ENCODE data around the gene RAP1GAP2.
"Not testable (repeated sequence)": the region's sequence is repeated elsewhere in the genome, so short reads cannot be mapped to it uniquely, and the experiment has no call there.

The RAP1GAP2 gene

DNA sequence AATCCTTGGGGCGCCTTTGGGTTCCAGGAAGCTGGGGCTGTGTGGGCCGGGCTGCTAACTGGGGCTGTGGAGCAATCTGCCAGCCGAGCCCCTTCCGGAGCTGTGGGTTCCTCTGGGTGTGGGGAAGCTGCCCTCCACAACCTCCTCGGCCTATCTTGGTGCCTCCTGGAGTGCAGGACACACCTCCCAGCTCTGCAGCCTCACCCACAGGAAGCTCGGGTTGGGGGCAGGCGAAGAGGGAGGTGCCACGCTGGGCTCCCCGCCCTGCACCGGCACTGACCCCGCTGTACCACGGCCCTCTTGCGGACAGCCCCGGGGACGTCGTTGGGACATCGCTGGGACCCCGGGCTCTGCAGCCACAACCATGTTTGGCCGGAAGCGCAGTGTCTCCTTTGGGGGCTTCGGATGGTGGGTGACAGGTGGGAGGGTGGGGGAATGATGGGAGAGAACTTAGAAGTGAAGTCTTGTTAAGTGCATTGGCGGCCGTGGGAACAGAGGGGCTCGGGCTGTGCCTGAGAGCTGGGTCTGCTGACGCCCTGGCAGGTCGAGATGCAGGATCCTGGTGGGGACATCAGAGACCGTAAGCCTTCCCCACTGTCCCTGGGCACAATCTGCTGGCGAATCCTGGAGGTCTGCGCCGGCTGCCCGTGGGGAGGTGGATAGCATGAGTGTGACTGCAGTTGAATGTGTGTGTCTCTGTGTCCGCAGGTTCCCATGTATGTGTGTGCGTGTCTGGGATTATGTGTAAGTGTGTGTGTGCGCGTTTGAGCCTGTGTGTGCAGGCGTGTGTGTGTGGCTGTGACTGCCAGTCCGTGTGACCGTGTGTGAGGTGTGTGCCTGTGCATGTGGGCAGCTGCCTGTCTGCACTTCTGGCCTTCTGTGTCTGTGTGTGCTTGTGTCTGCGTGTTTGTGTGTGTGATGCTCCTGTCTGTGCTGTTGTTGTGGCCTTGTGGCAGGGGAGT lies at the start of gene RAP1GAP2:
RAP1GAP2 (plus strand) TSS at position 275 of the 962 bp plus-strand sequence; CDS start at position 365, 90 bp downstream.
- DNase-seq, result peak; percentile 62

DNA sequence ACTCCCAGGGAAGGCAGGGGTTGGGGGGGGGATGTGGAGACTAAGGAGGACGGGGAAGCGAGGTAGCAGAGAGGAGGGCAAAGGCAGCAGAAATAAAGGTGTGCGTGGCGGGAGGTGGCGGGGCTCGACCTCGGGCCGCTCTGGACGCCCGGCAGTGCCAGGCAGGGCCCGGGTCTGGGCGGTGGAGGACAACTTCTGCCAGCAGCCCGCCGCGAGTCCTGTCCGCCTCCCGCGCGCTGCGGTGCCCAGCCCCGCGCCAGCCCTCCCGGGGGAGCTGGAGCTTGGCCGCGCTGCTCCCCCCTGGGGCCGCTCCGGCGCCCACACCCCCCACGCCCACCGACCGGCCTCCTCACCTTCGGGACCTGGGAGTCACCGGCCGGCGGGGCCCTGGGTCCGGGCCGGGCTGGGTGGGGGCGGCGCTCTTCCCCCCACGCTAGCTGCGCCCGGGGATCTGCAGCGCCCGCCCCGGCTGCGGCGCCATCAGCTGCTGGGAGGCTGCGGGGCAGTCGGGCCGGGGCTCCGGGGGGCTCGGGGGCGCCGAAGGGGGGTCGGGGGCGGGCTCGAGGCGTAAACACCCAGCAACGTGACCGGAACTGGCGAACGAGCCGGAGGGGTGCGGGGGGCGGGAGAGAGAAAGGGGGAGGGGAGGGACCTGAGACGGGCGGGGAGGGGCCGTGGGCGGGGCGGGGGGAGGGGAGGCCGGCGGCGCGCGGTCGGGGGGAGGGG lies 47.0 kb upstream of the RAP1GAP2 start, which contains the start of gene CCDC92B:
CCDC92B (minus strand) TSS at position 595 of the 726 bp plus-strand sequence. CDS start 14,507 bp downstream, outside the sequence.
- DNase-seq, result no peak

- peak; percentile 67 for DNase-seq
These were observed 46.5 kb upstream of the RAP1GAP2 start for GRCh38 chr17:2749784-2750181.

DNA sequence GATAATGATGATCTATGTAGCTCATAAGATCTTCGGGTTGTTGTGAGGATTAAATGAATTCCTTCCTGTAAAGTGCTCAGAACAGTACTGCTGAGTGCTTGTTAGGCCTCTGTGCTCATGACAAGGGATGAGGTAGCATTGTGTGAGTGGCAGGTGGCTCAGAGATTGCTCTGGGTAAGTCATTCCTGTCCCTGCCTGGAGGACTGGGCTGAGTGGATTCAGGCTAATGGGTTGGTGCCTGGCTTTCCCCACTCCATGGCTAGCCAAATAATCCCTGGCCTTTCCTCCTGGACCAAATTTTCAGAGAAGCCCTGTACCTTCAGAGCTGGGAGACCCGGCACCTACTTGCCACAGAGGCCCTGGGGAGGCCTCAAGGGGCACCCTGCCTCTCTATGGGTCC lies 45.5 kb upstream of the RAP1GAP2 start:
- no peak for DNase-seq

DNA sequence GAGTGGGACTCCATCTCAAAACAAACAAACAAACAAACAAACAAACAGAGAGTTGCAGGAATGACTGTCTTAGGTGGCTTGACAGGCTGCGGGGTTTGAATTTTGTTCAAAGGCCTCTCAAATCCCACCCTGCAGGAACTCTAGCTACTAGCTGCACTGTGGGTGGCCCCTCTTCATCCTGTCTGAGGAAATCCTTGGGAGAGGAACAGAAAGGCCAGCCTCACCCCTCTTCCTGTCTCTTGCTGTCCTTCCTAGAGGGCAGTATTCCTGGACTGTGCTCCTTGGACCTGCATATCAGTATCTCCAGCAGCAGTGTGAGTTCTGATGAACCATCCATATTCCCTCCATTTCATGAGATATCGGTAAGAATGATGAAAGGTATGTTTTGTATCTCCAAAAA lies 44.7 kb upstream of the RAP1GAP2 start:
- no peak for DNase-seq

DNA sequence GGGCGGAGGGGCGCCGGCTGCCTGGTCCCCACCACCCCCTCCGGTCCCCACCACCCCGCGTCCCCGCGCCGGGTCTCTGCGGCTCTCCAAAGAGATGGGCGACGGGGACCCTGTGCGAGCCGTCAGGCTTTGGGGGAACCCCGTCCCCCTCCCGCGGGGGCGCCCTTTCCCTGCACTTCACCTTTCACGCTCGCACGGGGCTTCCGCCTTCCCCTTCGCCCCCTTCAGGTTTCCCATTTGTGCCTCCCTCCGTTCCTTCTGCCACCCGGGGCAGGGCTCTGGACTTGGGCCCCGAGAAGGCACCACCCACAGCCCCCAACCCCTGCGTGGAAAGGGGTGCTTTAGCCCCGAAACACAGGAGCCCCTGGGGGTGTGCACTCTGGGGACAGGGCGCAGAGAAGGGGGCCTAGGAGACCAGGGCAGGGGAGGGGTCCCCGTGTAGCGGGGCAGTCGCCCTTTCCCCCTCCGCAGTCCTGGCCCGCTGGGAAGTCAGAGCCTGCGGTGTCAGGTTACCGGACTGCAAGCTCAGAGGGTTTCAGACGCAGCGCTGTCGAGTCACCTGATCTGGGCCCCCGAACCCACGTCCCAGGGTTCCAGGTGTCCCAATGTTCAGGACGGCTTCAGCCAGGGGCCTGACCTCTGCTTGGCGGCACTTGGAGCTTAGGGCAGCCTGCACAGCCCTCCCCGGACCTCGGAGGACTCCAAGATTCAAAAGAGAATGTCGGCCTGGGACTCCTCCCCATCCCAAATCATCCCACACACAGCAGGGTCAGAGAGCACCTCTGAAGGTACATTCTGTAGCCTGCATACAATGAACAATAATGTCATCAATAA lies 40.1 kb upstream of the RAP1GAP2 start:
- no peak for DNase-seq

- no peak for DNase-seq
These were observed 37.4 kb upstream of the RAP1GAP2 start for GRCh38 chr17:2758870-2759269.

- no peak for DNase-seq
These were observed 26.1 kb upstream of the RAP1GAP2 start for GRCh38 chr17:2770129-2770528.

DNA sequence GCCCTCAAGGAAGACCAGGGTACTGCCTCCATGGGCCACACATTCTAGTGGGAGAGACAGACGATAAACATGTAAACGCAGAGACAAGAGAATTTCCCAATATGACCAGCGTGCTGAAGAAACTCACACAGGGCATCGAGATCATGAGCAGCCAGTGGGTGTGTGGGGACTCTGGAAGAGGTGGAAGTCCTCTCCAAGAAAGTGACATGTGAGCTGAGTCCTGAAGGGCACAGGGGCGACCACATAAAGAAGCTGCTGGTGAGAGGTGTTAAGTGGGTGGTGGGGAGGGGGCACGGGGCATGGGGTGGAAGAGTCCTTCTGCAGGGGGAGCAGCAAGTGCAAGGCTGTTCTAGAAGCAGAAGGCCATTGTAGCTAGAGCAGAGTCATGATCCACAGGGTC lies 21.0 kb upstream of the RAP1GAP2 start:
- DNase-seq, result no peak

- no peak for DNase-seq
These were observed 19.5 kb upstream of the RAP1GAP2 start for GRCh38 chr17:2776589-2777241.

DNA sequence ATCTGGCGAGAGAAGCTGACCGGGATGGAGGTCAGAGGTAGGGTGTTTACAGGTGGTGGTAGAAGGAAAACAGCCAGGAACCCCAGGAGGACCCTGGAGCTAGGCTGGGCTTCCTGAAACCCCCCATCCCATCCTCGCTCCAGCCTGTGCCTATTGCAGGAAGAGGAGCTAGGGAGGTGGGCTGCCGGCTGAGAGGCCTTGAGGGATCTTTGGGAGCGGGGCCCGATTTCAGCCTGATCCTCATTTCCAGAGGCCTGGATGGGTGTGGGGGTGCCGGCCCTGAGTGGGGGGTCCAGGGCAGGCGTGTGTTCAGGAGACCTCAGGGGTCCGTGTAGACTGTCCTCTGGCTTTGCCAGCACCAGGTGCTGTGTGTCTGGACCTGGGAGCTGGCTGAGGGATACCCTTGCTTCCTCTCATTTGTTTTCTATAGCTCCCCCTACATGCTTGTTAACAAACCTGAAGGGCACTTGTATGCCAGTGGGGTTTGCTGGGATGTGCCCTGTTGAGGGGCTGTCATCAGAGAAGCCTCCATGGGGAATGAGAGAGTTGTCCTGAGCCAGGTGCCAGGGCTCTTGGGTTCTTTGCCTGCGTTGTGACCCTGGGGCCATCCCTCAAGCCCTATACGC lies 18.9 kb upstream of the RAP1GAP2 start:
- DNase-seq, result no peak

DNA sequence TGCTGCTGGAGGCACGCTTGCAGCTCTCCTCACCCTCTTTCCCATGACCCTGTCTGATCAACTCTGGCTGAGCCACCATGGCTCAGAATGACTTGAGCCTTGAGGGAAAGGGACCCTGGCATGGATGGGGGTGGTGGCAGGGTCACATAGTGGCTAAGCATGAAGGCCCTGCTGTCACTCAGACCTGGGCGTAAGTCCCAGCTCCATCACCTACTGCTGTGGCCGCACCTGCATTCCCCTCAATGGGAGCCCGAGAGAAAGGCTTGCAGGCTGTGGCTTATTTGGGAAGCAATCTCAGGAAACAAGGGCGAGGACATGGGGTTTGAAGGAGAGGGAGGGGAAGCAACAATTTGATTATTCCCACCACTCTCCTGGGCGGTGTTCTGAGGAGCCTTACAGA lies 17.7 kb upstream of the RAP1GAP2 start:
- DNase-seq, result no peak

- no peak for DNase-seq
These were observed 16.7 kb upstream of the RAP1GAP2 start for GRCh38 chr17:2779545-2779944.

GRCh38 chr17:2780256-2780655 lies 16.0 kb upstream of the RAP1GAP2 start:
- no peak for DNase-seq

DNA sequence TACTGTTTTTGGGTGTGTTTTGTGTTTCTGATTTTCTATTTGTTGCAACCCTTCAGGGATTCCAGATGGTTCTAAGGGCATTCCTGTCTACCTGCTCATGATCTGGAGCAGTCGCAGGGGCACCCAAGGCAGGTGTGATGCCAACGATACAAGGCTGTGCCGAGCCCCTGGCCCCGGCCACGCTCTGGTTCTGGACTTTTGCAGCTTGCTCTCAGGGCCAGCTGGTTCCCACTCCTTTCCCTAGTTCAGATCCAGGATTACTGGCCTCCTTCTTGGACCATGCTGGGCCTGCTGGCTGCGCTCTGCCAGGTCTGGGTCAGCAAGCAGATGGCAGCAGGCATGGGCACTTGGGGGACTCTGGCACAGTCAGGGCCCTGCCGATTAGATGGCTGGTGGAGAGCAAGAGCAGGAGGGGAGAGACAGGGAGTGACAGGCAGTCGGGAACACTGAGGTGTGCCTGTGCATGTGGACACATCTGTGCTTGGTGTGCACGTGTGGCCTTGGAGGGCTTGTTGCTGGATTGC lies 15.2 kb upstream of the RAP1GAP2 start:
- no peak for DNase-seq

- not testable (repeated sequence) for DNase-seq
These were observed 14.6 kb upstream of the RAP1GAP2 start for GRCh38 chr17:2781598-2781997.

GRCh38 chr17:2782055-2782454 lies 14.2 kb upstream of the RAP1GAP2 start:
- DNase-seq, result no peak

DNA sequence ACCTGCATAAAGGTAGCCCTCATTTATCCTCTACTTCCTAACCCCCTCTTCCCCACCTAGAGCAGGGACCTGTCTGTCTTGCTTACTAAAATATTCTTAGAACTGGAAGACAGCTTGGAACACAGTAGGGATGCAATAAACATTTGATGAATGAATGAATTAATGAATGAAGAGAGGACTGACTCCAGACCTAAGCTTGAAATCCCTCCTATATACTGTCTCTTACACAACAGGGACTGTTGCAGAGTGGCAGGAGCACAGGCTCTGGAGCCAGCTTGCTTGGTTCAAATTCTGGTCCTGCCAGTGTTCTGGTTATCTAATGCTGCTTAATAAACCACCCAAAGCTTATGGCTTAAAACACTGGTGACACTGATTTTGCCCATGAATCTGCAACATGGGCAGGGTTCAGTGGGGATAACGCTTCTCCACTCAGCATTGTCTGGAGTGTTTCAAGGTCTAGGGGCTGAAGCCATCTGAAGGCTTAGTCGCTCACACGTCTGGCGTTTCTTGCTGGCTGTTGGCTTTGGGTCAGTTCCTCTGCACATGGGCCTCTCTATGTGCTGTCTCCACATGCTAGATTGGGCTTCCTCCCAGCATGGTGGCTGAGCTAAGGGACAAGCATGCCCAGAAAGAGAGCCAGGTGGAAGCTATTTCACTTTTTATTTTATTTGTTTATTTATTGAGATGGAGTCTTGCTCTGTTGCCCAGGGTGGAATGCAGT lies 12.8 kb upstream of the RAP1GAP2 start:
- no peak for DNase-seq

DNA sequence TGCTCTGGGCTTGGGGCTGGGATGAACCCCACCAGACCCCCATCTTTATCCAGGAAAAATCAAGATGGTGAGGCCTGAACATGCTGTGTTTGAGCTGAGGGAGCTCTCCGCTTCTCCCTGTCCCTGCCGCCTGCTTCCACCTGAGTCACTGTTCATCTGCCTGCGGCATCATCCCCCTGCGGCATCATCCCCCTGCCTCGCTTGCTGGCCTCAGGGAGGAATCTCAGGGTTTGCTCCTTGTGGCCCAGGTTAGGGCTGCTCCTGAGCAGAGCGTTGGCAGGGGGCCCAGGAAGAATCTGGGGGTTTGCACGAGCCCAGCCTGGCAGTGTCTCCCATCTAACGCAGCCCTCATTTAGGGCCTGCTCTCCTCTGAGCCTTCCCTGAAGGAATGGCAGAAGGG lies 11.4 kb upstream of the RAP1GAP2 start:
- no peak for DNase-seq

- DNase-seq, result not testable (repeated sequence)
These were observed 10.9 kb upstream of the RAP1GAP2 start for GRCh38 chr17:2785376-2785775.
